RWPE1 (cell line): Measurements from ENCODE around the gene ANKH.

Experiments
- CTCF ChIA-PET: fragments of 350-600 bp; sonication (Branson Sonifier 250); formaldehyde crosslinking; extraction: SDS; loops from one replicate; lab custom pipeline; 2021; lab: Yijun Ruan, JAX
- POLR2A ChIA-PET: fragments of 400-600 bp; formaldehyde crosslinking; extraction: SDS; loops from one replicate; lab custom pipeline; 2020; ENCODE audit warnings: antibody characterized with exemption; ENCODE audit not compliant: low non-redundant PET; lab: Yijun Ruan, JAX
- DNase-seq: peaks from one replicate; pipeline ENCODE4 v3.0.0; 2012; ENCODE audit warnings: low spot score
- H3K27ac ChIP-seq: fragments of 450-650 bp; 2 replicates; pipeline ENCODE4 v1.5.1; 2017
- TF ChIP-seq, protein P1 (sequence below): fragments of 450-650 bp; conservative IDR thresholded peaks from 2 replicates; pipeline ENCODE4 v1.5.1; 2017; ENCODE audit warnings: low read depth, mild to moderate bottlenecking

The ANKH gene

GRCh38 chr5:14679595-14679994 is 192.0 kb downstream of the ANKH start:
- no peak overlapping the region for H3K27ac ChIP-seq
- TF ChIP-seq, protein P1, sequence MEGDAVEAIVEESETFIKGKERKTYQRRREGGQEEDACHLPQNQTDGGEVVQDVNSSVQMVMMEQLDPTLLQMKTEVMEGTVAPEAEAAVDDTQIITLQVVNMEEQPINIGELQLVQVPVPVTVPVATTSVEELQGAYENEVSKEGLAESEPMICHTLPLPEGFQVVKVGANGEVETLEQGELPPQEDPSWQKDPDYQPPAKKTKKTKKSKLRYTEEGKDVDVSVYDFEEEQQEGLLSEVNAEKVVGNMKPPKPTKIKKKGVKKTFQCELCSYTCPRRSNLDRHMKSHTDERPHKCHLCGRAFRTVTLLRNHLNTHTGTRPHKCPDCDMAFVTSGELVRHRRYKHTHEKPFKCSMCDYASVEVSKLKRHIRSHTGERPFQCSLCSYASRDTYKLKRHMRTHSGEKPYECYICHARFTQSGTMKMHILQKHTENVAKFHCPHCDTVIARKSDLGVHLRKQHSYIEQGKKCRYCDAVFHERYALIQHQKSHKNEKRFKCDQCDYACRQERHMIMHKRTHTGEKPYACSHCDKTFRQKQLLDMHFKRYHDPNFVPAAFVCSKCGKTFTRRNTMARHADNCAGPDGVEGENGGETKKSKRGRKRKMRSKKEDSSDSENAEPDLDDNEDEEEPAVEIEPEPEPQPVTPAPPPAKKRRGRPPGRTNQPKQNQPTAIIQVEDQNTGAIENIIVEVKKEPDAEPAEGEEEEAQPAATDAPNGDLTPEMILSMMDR: no peak
- ChIA-PET POLR2A (no interaction called here), CTCF (interaction anchor here (0.7 to 0.8 kb wide), 2 partner anchors 1014 to 1906 kb away, joined by 4 read pairs; no protein-coding TSS in a partner anchor)
- DNase-seq: no peak

- POLR2A ChIA-PET: no interaction called here
- CTCF ChIA-PET: no interaction called here
- TF ChIP-seq, protein P1: no peak
- no peak overlapping the region for H3K27ac ChIP-seq
- DNase-seq: no peak
These were observed 192.7 kb downstream of the ANKH start for GRCh38 chr5:14678773-14679334.

DNA sequence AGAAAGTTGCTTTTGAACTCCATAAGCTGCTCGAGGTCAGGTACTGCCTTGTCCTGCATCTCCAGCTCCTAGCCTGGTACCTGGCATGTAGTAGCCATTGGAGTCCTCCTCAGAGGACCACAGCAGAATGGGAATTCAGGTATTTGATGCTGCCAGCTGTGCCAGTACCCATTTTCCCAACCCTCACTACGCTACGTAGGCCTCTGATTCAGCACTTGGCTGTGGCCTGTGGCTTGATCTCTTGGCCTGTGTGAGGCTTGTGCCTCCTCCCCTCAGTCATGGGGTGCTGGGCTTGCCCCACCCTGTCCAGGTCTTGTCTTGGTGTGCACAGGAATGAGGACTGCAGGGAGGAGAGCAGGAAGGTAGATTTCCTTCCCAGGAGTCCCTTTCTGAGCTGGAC is 195.3 kb downstream of the ANKH start:
- CTCF ChIA-PET: interaction anchor here (0.7 to 1.4 kb wide), 2 partner anchors 10 to 709 kb away, joined by 3 read pairs; no protein-coding TSS in a partner anchor

DNA sequence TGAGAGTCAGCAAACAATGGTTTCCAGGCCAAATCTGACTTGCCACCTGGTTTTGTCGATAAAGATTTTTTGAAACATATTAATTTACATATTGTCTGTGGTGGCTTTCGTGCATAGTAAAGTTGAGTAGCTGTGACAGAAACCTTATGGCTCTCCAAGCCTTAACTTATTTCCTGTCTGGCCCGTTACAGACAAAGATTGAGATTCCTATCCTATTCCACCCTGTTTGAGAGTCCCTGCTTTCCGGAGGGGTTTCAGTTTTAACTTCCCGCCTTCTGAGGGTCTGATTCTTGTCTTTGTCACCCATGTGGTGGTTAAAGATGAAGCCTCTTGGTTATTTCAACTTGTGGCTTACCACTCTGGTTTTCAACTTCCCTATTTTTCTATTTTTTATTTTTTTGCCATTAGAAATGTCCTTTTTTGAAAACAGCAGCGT is 195.7 kb downstream of the ANKH start:
- CTCF ChIA-PET: no interaction called here
- H3K27ac ChIP-seq: peak overlapping the region; percentile 80
- no peak for DNase-seq

More for the DNA sequence above, 195.3 kb downstream of the ANKH start:
- POLR2A ChIA-PET: no interaction called here
- DNase-seq: peak; percentile 80
- peak overlapping the region; percentile 80 for H3K27ac ChIP-seq
- TF ChIP-seq, protein P1: no peak

GRCh38 chr5:14674983-14675854 is 196.4 kb downstream of the ANKH start:
- DNase-seq: no peak
- H3K27ac ChIP-seq: no peak overlapping the region
- ChIA-PET POLR2A (no interaction called here), CTCF (no interaction called here)
- TF ChIP-seq, protein P1: no peak

More for the DNA sequence above, 195.7 kb downstream of the ANKH start:
- TF ChIP-seq, protein P1: no peak
- POLR2A ChIA-PET: no interaction called here

DNA sequence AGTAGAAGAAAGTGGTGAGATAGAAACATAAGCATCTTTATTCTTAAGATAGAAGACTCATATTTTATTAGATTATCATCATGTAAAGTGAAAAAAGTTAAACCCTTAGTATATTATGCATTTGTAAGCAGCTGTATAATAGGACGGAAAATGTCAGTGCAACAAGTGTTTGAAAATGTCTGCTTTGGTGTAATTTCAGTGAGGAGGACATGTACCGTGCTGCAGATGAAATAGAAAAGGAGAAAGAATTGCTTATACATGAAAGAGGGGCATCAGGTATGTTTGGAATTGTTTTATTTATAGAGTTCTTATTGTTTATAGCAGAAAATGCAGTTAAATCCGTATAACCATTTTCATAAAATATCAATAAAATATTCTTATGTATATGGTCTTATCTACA is 198.1 kb downstream of the ANKH start:
- DNase-seq: no peak
- ChIA-PET POLR2A (no interaction called here), CTCF (no interaction called here)
- TF ChIP-seq, protein P1: no peak
- no peak overlapping the region for H3K27ac ChIP-seq
